HCT116 (cell line): ENCODE measurements around the gene ATP6V1B1.

Experiments used
- ATF3 ChIP-seq: IDR thresholded peaks from 2 replicates; pipeline ENCODE4 v1.6.1; 2012
- CBX3 ChIP-seq: IDR thresholded peaks from 2 replicates; pipeline ENCODE4 v1.6.1; 2012; ENCODE audit warnings: low read depth
- CTCF ChIP-seq, 3 experiments: fragments of 200-600 bp in 1 of 3; sonication (generic) in 1 of 3; IDR thresholded peaks in 2 of 3; conservative IDR thresholded peaks in 1 of 3; 2 replicates each; pipeline ENCODE4 v1.5.1; 2012 to 2017; ENCODE audit warnings: low read depth in 2 of 3, low read length in 2 of 3, antibody characterized with exemption in 1 of 3, borderline replicate concordance in 1 of 3, control low read depth in 1 of 3, mild to moderate bottlenecking in 1 of 3, mixed read lengths in 1 of 3, mixed run types in 1 of 3, moderate library complexity in 1 of 3; ENCODE audit not compliant: insufficient read depth in 1 of 3
- EGR1 ChIP-seq: IDR thresholded peaks from 2 replicates; pipeline ENCODE4 v1.6.1; 2012; ENCODE audit warnings: low read depth
- EZH2 ChIP-seq: fragments of 200-600 bp; sonication (generic); IDR thresholded peaks from 2 replicates; pipeline ENCODE4 v1.6.1; 2017; ENCODE audit warnings: antibody characterized with exemption, mixed run types
- FOSL1 ChIP-seq: IDR thresholded peaks from 2 replicates; pipeline ENCODE4 v1.6.1; 2012; ENCODE audit warnings: low read depth
- MAX ChIP-seq: IDR thresholded peaks from 2 replicates; pipeline ENCODE4 v1.6.1; 2012
- POLR2A ChIP-seq: IDR thresholded peaks from 2 replicates; pipeline ENCODE4 v1.7.0; 2011; ENCODE audit warnings: borderline replicate concordance; ENCODE audit not compliant: insufficient read depth, insufficient read length; ENCODE audit errors: extremely low read depth
- POLR2AphosphoS5 ChIP-seq: IDR thresholded peaks from 2 replicates; pipeline ENCODE4 v1.6.1; 2011; ENCODE audit warnings: mild to moderate bottlenecking, low read depth, low read length, moderate library complexity
- RAD21 ChIP-seq: IDR thresholded peaks from 2 replicates; pipeline ENCODE4 v1.6.1; 2012; ENCODE audit warnings: low read depth, mild to moderate bottlenecking
- SIN3A ChIP-seq: IDR thresholded peaks from 2 replicates; pipeline ENCODE4 v1.6.1; 2012; ENCODE audit warnings: low read depth
- SRF ChIP-seq: IDR thresholded peaks from 2 replicates; pipeline ENCODE4 v1.6.1; 2012; ENCODE audit warnings: low read depth
- TCF7L2 ChIP-seq: IDR thresholded peaks from 2 replicates; pipeline ENCODE4 v1.7.0; 2011; ENCODE audit warnings: borderline replicate concordance, inconsistent platforms; ENCODE audit not compliant: insufficient read depth, insufficient read length; ENCODE audit errors: extremely low read depth

- TF ChIP-seq FOSL1 (no peak), MAX (no peak), POLR2A (no peak), CTCF (IDR thresholded peaks at IDR 0.05 in 2 of 3, conservative IDR thresholded peaks at IDR 0.05 in 1 of 3; ENCODE audit: borderline replicate concordance in 1 of 3, insufficient read depth in 1 of 3, low read depth in 2 of 3, low read length in 2 of 3) (no peak), TCF7L2 (no peak), ATF3 (no peak), SIN3A (no peak), POLR2AphosphoS5 (no peak), SRF (no peak), EGR1 (no peak), CBX3 (no peak), EZH2 (no peak), RAD21 (no peak)
Observed at GRCh38 chr2:70934981-70935380, 719 bp upstream of the ATP6V1B1 start.
